HG02763 (cell line): ENCODE measurements around the gene TP53I13.

Experiments
- ATAC-seq: cut with Tn5 transposase; IDR thresholded peaks from one replicate; pipeline ENCODE4 v1.9.1; 2021; ENCODE audit warnings: mild to moderate bottlenecking, moderate library complexity; ENCODE audit not compliant: unreplicated experiment

TP53I13 gene

GRCh38 chr17:29579866-29580771 lies 11.6 kb downstream of the TP53I13 start:
- peak; percentile 62 for ATAC-seq

- no peak for ATAC-seq
Measured at GRCh38 chr17:29581583-29582253, 13.2 kb downstream of the TP53I13 start.

GRCh38 chr17:29582254-29582765 lies 13.8 kb downstream of the TP53I13 start:
- ATAC-seq, result no peak

- no peak for ATAC-seq
Measured at GRCh38 chr17:29582772-29583171, 14.3 kb downstream of the TP53I13 start.

GRCh38 chr17:29583324-29584248 lies 15.1 kb downstream of the TP53I13 start:
- ATAC-seq, result no peak

GRCh38 chr17:29584452-29585079 lies 16.1 kb downstream of the TP53I13 start:
- ATAC-seq, result no peak

- no peak for ATAC-seq
Measured at GRCh38 chr17:29585080-29585751, 16.7 kb downstream of the TP53I13 start.

- no peak for ATAC-seq
Measured at GRCh38 chr17:29586676-29587469, 18.4 kb downstream of the TP53I13 start.

GRCh38 chr17:29587591-29587990 lies 19.1 kb downstream of the TP53I13 start:
- ATAC-seq, result no peak

GRCh38 chr17:29588017-29588561 lies 19.6 kb downstream of the TP53I13 start:
- no peak for ATAC-seq

- ATAC-seq, result peak; percentile 6
Measured at GRCh38 chr17:29588562-29589411, 20.3 kb downstream of the TP53I13 start.

GRCh38 chr17:29589524-29590410 lies 21.3 kb downstream of the TP53I13 start, which contains the start of gene GIT1:
GIT1 (minus strand) TSS chr17:29589648; CDS start chr17:29589378, 270 bp downstream.
- peak; percentile 63 for ATAC-seq

- ATAC-seq, result no peak
Measured at GRCh38 chr17:29590411-29591145, 22.1 kb downstream of the TP53I13 start.

GRCh38 chr17:29591146-29591736 lies 22.7 kb downstream of the TP53I13 start:
- no peak for ATAC-seq

GRCh38 chr17:29591737-29592608 lies 23.5 kb downstream of the TP53I13 start:
- ATAC-seq, result no peak
